Activated CD4-positive, alpha-beta memory T cell treated with anti-CD3 and anti-CD28 coated beads, Interleukin-2, amount 10 ng/mL, durations not matched to agents 7 days and 5 days (primary cell): ENCODE measurements around the gene ZMYND10. TPM values are rescaled to one million over a fixed set of nuclear protein-coding genes. Genes with fewer than 3 reads are reported as not detected.

Experiments used
- CTCF ChIA-PET: fragments of 350-600 bp; sonication (Branson Sonifier 250); formaldehyde crosslinking; loops from one replicate; lab custom pipeline; 2021; ENCODE audit warnings: antibody characterized with exemption, inconsistent platforms; lab: Charles Lee
- POLR2A ChIA-PET: fragments of 350-600 bp; sonication (Branson Sonifier 250); formaldehyde crosslinking; loops from one replicate; lab custom pipeline; 2021; ENCODE audit warnings: antibody characterized with exemption; lab: Charles Lee
- DNase-seq: peaks from one replicate; pipeline ENCODE4 v3.0.0-alpha.2; 2020
- H3K27ac Mint-ChIP-seq: one replicate; pipeline ENCODE4 v1.8.0; 2021; ENCODE audit warnings: mild to moderate bottlenecking, mixed read lengths
- H3K27me3 Mint-ChIP-seq: one replicate; pipeline ENCODE4 v1.8.0; 2021; ENCODE audit warnings: mixed read lengths
- H3K36me3 Mint-ChIP-seq: one replicate; pipeline ENCODE4 v1.8.0; 2021; ENCODE audit warnings: low read depth, mixed read lengths
- H3K4me1 Mint-ChIP-seq: one replicate; pipeline ENCODE4 v1.8.0; 2021; ENCODE audit warnings: mixed read lengths
- H3K4me3 Mint-ChIP-seq: one replicate; pipeline ENCODE4 v1.8.0; 2021; ENCODE audit warnings: mild to moderate bottlenecking, mixed read lengths
- H3K9me3 Mint-ChIP-seq: one replicate; pipeline ENCODE4 v1.8.0; 2021; ENCODE audit warnings: mixed read lengths
- total RNA-seq, 2 experiments: library from RNA; stranded (reverse); gene quantifications; one replicate each; pipeline ENCODE4 v1.2.3, GENCODE V29; 2021

Gene ZMYND10
- total RNA-seq, 2 experiments from 2014 or later: 1.7 to 3.2 TPM

- ChIA-PET CTCF (interaction anchor here (0.6 to 7.0 kb wide), 7 partner anchors 10 to 203 kb away, joined by 3 to 31 read pairs (median 4); partner anchors contain the start of genes HYAL3, NAA80 and RASSF1), POLR2A (interaction anchor here (0.8 to 32.1 kb wide), 4 partner anchors 25 to 265 kb away, joined by 3 to 704 read pairs (median 4); partner anchors contain the start of genes HYAL2, RASSF1 and TUSC2)
- Mint-ChIP-seq H3K4me3 (no peak overlapping the region), H3K4me1 (peaks cover 69% of the 10 kb centered on the region), H3K27ac (peak overlapping the region; percentile 53), H3K9me3 (no peaks in the 10 kb centered on the region), H3K27me3 (no peaks in the 10 kb centered on the region), H3K36me3 (peaks cover 53% of the 10 kb centered on the region)
- DNase-seq: no peak
Observed at GRCh38 chr3:50352781-50353180, 7.2 kb upstream of the ZMYND10 start.

GRCh38 chr3:50351323-50351697 is 5.8 kb upstream of the ZMYND10 start:
- Mint-ChIP-seq H3K27ac (peak overlapping the region; percentile 93), H3K4me3 (peak overlapping the region; percentile 91), H3K27me3 (no peaks in the 10 kb centered on the region), H3K9me3 (no peaks in the 10 kb centered on the region), H3K36me3 (peaks cover 49% of the 10 kb centered on the region), H3K4me1 (peaks cover 66% of the 10 kb centered on the region)
- no peak for DNase-seq
- CTCF ChIA-PET: interaction anchor here (0.8 to 7.0 kb wide), 5 partner anchors 12 to 192 kb away, joined by 3 to 65 read pairs (median 31); partner anchors contain the start of genes HYAL3, NAA80 and RASSF1
- POLR2A ChIA-PET: interaction anchor here (1.1 to 32.1 kb wide), 12 partner anchors 8 to 260 kb away, joined by 3 to 704 read pairs (median 9); partner anchors contain the start of genes CISH, HEMK1, HYAL2 and HYAL3

- no peaks in the 10 kb centered on the region for H3K9me3 Mint-ChIP-seq
- peaks cover 49% of the 10 kb centered on the region for H3K36me3 Mint-ChIP-seq
- H3K4me1 Mint-ChIP-seq: peaks cover 66% of the 10 kb centered on the region
- peak within 1 kb of the TSS; percentile 91 for H3K4me3 Mint-ChIP-seq
- ChIA-PET CTCF (interaction anchor here (0.7 to 7.0 kb wide), 11 partner anchors 9 to 263 kb away, joined by 3 to 65 read pairs (median 4); partner anchors contain the start of genes CISH, HYAL3, NAA80 and RASSF1), POLR2A (interaction anchor here (0.9 to 32.1 kb wide), 17 partner anchors 8 to 268 kb away, joined by 3 to 704 read pairs (median 5); partner anchors contain the start of genes CISH, HEMK1, HYAL2 and HYAL3)
- no peaks in the 10 kb centered on the region for H3K27me3 Mint-ChIP-seq
- DNase-seq: peak; percentile 99
- peak within 1 kb of the TSS; percentile 93 for H3K27ac Mint-ChIP-seq
Observed at GRCh38 chr3:50350527-50351322, 5.2 kb upstream of the ZMYND10 start, which contains the start of the genes CYB561D2 and NPRL2. CYB561D2 (plus strand) TSS chr3:50350862; CDS start chr3:50351434, 572 bp downstream. NPRL2 (minus strand) TSS chr3:50350775; CDS start chr3:50350652, 123 bp downstream.

GRCh38 chr3:50350213-50350526 is 4.6 kb upstream of the ZMYND10 start:
- peaks cover 46% of the 10 kb centered on the region for H3K36me3 Mint-ChIP-seq
- POLR2A ChIA-PET: interaction anchor here (0.9 to 32.1 kb wide), 17 partner anchors 9 to 268 kb away, joined by 3 to 704 read pairs (median 5); partner anchors contain the start of genes CISH, HEMK1, HYAL2 and HYAL3
- no peaks in the 10 kb centered on the region for H3K9me3 Mint-ChIP-seq
- H3K27me3 Mint-ChIP-seq: no peaks in the 10 kb centered on the region
- H3K4me3 Mint-ChIP-seq: peak overlapping the region; percentile 91
- peak overlapping the region; percentile 93 for H3K27ac Mint-ChIP-seq
- CTCF ChIA-PET: interaction anchor here (0.7 to 7.0 kb wide), 10 partner anchors 10 to 263 kb away, joined by 3 to 65 read pairs (median 4); partner anchors contain the start of genes CISH, RASSF1 and TMEM115
- DNase-seq: no peak
- peaks cover 67% of the 10 kb centered on the region for H3K4me1 Mint-ChIP-seq

- H3K4me3 Mint-ChIP-seq: no peak overlapping the region
- peak; percentile 83 for DNase-seq
- H3K4me1 Mint-ChIP-seq: peaks cover 83% of the 10 kb centered on the region
- peaks cover 30% of the 10 kb centered on the region for H3K36me3 Mint-ChIP-seq
- ChIA-PET CTCF (interaction anchor here (0.6 to 7.0 kb wide), 14 partner anchors 9 to 285 kb away, joined by 3 to 65 read pairs (median 4); partner anchors contain the start of gene RASSF1), POLR2A (interaction anchor here (0.8 to 32.1 kb wide), 7 partner anchors 10 to 265 kb away, joined by 3 to 704 read pairs (median 12); partner anchors contain the start of genes C3orf18, CISH, HYAL2 and HYAL3)
- no peaks in the 10 kb centered on the region for H3K27me3 Mint-ChIP-seq
- H3K27ac Mint-ChIP-seq: peak overlapping the region; percentile 58
- H3K9me3 Mint-ChIP-seq: no peaks in the 10 kb centered on the region
Observed at GRCh38 chr3:50347187-50347813, 1.8 kb upstream of the ZMYND10 start.

GRCh38 chr3:50345008-50345407 is 524 bp downstream of the ZMYND10 start:
- H3K36me3 Mint-ChIP-seq: peaks cover 24% of the 10 kb centered on the region
- peak overlapping the region; percentile 54 for H3K27ac Mint-ChIP-seq
- H3K4me1 Mint-ChIP-seq: peaks cover 79% of the 10 kb centered on the region
- ChIA-PET CTCF (interaction anchor here (0.7 to 1.8 kb wide), 3 partner anchors 224 to 286 kb away, joined by 3 to 4 read pairs (median 3); partner anchors contain the start of gene HEMK1), POLR2A (interaction anchor here (0.7 to 32.1 kb wide), 9 partner anchors 10 to 268 kb away, joined by 3 to 704 read pairs (median 5); partner anchors contain the start of genes CISH, HEMK1, HYAL2 and HYAL3)
- no peak overlapping the region for H3K4me3 Mint-ChIP-seq
- no peak for DNase-seq
- no peaks in the 10 kb centered on the region for H3K27me3 Mint-ChIP-seq
- H3K9me3 Mint-ChIP-seq: no peaks in the 10 kb centered on the region

GRCh38 chr3:50342813-50343633 is 2.5 kb downstream of the ZMYND10 start:
- H3K4me3 Mint-ChIP-seq: no peak overlapping the region
- H3K36me3 Mint-ChIP-seq: peaks cover 32% of the 10 kb centered on the region
- peaks cover 69% of the 10 kb centered on the region for H3K4me1 Mint-ChIP-seq
- H3K27ac Mint-ChIP-seq: peak overlapping the region; percentile 94
- H3K27me3 Mint-ChIP-seq: no peaks in the 10 kb centered on the region
- ChIA-PET POLR2A (interaction anchor here (0.7 to 32.1 kb wide), 6 partner anchors 0 to 264 kb away, joined by 3 to 704 read pairs (median 295); partner anchors contain the start of genes C3orf18, CISH, CYB561D2 and HEMK1), CTCF (interaction anchor here (0.8 to 3.1 kb wide), 2 partner anchors 11 to 269 kb away, joined by 3 to 17 read pairs; partner anchors contain the start of gene CISH)
- H3K9me3 Mint-ChIP-seq: no peaks in the 10 kb centered on the region
- DNase-seq: no peak

GRCh38 chr3:50341996-50342650 is 3.4 kb downstream of the ZMYND10 start:
- ChIA-PET CTCF (interaction anchor here (0.7 to 3.1 kb wide), 4 partner anchors 11 to 270 kb away, joined by 3 to 17 read pairs (median 3); partner anchors contain the start of gene CISH), POLR2A (interaction anchor here (0.7 to 32.1 kb wide), 6 partner anchors 0 to 265 kb away, joined by 3 to 704 read pairs (median 295); partner anchors contain the start of genes C3orf18, CISH, CYB561D2 and HEMK1)
- DNase-seq: no peak
- H3K9me3 Mint-ChIP-seq: no peaks in the 10 kb centered on the region
- H3K27ac Mint-ChIP-seq: peak overlapping the region; percentile 94
- H3K4me3 Mint-ChIP-seq: peak overlapping the region; percentile 43
- no peaks in the 10 kb centered on the region for H3K27me3 Mint-ChIP-seq
- peaks cover 33% of the 10 kb centered on the region for H3K36me3 Mint-ChIP-seq
- peaks cover 62% of the 10 kb centered on the region for H3K4me1 Mint-ChIP-seq

GRCh38 chr3:50341537-50341936 is 4.0 kb downstream of the ZMYND10 start:
- Mint-ChIP-seq H3K4me1 (peaks cover 61% of the 10 kb centered on the region), H3K36me3 (peaks cover 37% of the 10 kb centered on the region), H3K27ac (peak overlapping the region; percentile 94), H3K27me3 (no peaks in the 10 kb centered on the region), H3K9me3 (no peaks in the 10 kb centered on the region), H3K4me3 (peak overlapping the region; percentile 85)
- CTCF ChIA-PET: interaction anchor here (1.3 to 5.9 kb wide), 7 partner anchors 7 to 277 kb away, joined by 3 to 65 read pairs (median 5); partner anchors contain the start of genes CYB561D2, HYAL3, NAA80 and NPRL2
- POLR2A ChIA-PET: interaction anchor here (0.8 to 32.1 kb wide), 11 partner anchors 1 to 313 kb away, joined by 3 to 704 read pairs (median 19); partner anchors contain the start of genes C3orf18, CISH, CYB561D2 and HEMK1
- DNase-seq: peak; percentile 47

- H3K27ac Mint-ChIP-seq: peak within 1 kb of the TSS; percentile 94
- CTCF ChIA-PET: interaction anchor here (0.6 to 5.9 kb wide), 12 partner anchors 8 to 278 kb away, joined by 3 to 65 read pairs (median 4); partner anchors contain the start of genes CYB561D2, HYAL3, NAA80 and NPRL2
- peak within 1 kb of the TSS; percentile 85 for H3K4me3 Mint-ChIP-seq
- peak; percentile 92 for DNase-seq
- H3K36me3 Mint-ChIP-seq: peaks cover 45% of the 10 kb centered on the region
- POLR2A ChIA-PET: interaction anchor here (0.8 to 32.1 kb wide), 19 partner anchors 2 to 314 kb away, joined by 3 to 704 read pairs (median 4); partner anchors contain the start of genes C3orf18, CISH, CYB561D2 and GNAI2
- H3K9me3 Mint-ChIP-seq: no peaks in the 10 kb centered on the region
- H3K27me3 Mint-ChIP-seq: no peaks in the 10 kb centered on the region
- peaks cover 61% of the 10 kb centered on the region for H3K4me1 Mint-ChIP-seq
Observed at GRCh38 chr3:50340448-50341329, 4.8 kb downstream of the ZMYND10 start, which contains the start of gene RASSF1. RASSF1 (minus strand) TSS chr3:50340836; CDS start chr3:50340805, 31 bp downstream.
